Activated T-cell treated with anti-CD3 and anti-CD28 coated beads, Interleukin-2, amount 50 U/mL, for 4 hours (primary cell): Measurements from ENCODE around the gene PLXNA1. TPM values are rescaled to one million over a fixed set of nuclear protein-coding genes. Genes with fewer than 3 reads are reported as not detected.

Experiments
- ATAC-seq, 2 donors: fragments of 200-7000 bp; cut with Tn5 transposase; one replicate each; pipeline ENCODE4 v1.10.0; 2021
- DNase-seq: peaks from one replicate; pipeline ENCODE4 v3.0.0-alpha.2; 2020
- H3K27me3 Mint-ChIP-seq: one replicate; pipeline ENCODE4 v1.8.0; 2021; ENCODE audit warnings: low read depth, mixed read lengths
- H3K36me3 Mint-ChIP-seq: one replicate; pipeline ENCODE4 v1.8.0; 2022; ENCODE audit warnings: mixed read lengths; ENCODE audit not compliant: insufficient read depth
- H3K4me1 Mint-ChIP-seq: one replicate; pipeline ENCODE4 v1.8.0; 2021; ENCODE audit warnings: low read depth, mixed read lengths
- H3K4me3 Mint-ChIP-seq: one replicate; pipeline ENCODE4 v1.8.0; 2021; ENCODE audit warnings: mild to moderate bottlenecking, moderate library complexity, mixed read lengths
- H3K9me3 Mint-ChIP-seq: one replicate; pipeline ENCODE4 v1.8.0; 2021; ENCODE audit warnings: mixed read lengths
- total RNA-seq, 3 donors: library from RNA; stranded (reverse); gene quantifications; one replicate each; pipeline ENCODE4 v1.2.1, GENCODE V29; 2021

The PLXNA1 gene
- total RNA-seq, 3 donors from 2014 or later = 25.6 to 33.1 (median 28.9) TPM

DNA sequence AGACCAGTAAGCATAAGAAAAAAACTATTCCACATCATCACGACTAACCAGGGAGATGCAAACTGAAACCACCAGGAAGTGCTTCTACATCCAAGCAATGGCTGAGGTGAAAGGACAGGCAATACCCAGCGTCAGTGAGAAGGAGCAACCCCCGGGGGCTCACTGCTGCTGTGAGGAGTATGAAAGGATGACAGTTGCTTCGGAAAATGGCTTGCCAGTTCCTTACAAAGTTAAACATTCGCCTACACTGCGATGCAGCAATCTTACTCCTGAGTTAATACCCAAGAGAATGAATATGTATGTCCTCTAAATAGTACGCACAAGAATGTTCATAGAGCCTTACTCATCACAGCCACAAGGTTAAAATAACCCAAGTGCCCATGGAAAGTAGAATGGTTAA, 13.3 kb upstream of the PLXNA1 start:
- Mint-ChIP-seq H3K4me3 (no peak overlapping the region), H3K27me3 (peaks cover 14% of the 10 kb centered on the region), H3K9me3 (peaks cover 6% of the 10 kb centered on the region), H3K36me3 (peaks cover under 1% of the 10 kb centered on the region), H3K4me1 (no peaks in the 10 kb centered on the region)
- no peak for DNase-seq
- no peak for ATAC-seq

DNA sequence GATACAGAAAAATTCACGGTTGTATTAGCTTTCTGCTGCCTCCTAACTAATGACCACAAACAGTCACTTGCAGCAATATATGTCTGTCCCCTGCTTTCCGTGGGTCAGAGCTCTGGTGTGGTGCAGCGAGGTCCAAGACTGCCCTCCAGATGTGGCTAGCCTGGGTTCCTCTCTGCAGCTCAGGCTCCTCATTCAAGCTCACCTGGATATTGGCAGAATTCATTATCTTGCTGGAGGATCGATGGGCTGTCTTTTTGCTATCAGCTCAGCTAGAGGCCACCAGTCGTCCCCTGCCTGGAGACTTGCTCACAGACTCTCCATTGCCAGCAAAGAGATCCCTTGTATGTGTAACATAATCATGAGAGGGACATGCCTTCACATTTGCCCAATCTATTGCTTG, 12.8 kb upstream of the PLXNA1 start:
- Mint-ChIP-seq H3K36me3 (peaks cover 3% of the 10 kb centered on the region), H3K9me3 (peaks cover 11% of the 10 kb centered on the region), H3K4me1 (no peaks in the 10 kb centered on the region), H3K27me3 (peaks cover 17% of the 10 kb centered on the region), H3K4me3 (no peak overlapping the region)
- ATAC-seq (no peak), DNase-seq (no peak)

DNA sequence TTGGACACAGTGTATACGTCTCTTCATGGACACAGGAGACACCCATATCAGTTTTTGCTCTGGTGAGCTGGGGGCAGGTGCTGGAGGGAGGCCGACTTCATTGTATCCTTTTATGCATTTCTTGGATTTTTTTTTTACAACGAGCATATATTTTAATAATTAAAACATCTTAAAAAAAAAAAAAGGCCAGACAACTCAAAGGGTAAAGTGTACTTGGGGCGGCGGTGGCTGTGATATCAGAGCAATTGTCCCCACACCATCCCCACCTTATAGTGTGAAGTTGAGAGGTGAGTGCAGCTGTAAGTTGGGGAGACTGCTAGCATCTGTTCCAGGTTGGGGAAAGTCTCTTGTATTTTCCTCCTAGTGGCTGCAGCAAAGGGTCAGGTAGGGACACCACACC, 12.0 kb upstream of the PLXNA1 start:
- H3K36me3 Mint-ChIP-seq = peaks cover 3% of the 10 kb centered on the region
- peaks cover 14% of the 10 kb centered on the region for H3K9me3 Mint-ChIP-seq
- ATAC-seq = no peak
- H3K4me1 Mint-ChIP-seq = no peaks in the 10 kb centered on the region
- H3K27me3 Mint-ChIP-seq = peaks cover 21% of the 10 kb centered on the region
- H3K4me3 Mint-ChIP-seq = no peak overlapping the region
- DNase-seq = no peak

DNA sequence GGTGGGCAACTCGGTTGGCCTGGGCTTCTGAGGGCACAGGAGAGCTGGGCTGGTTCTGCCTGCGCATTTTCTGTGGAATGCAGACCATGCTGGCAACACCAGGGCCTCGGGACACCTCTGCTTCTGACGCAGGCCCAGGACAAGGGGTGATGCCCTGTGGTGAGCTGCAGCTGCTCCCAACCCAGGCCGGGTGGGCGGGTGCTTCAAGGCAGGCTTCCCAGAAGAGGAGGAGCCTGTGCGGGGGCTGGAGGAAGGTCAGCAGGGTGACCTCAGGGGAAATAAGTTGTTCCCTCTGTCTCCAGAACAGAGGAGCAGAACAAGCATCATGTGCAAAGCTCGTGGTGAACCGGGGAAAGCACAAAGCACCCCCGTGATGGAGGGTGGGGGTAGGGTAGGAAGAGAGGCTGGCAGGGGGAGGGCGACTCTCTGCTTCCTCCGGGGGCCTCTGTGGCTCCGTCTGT, 11.0 kb upstream of the PLXNA1 start:
- Mint-ChIP-seq H3K4me1 (no peaks in the 10 kb centered on the region), H3K36me3 (peaks cover 3% of the 10 kb centered on the region), H3K4me3 (no peak overlapping the region), H3K27me3 (peaks cover 21% of the 10 kb centered on the region), H3K9me3 (peaks cover 14% of the 10 kb centered on the region)
- ATAC-seq (no peak), DNase-seq (no peak)

DNA sequence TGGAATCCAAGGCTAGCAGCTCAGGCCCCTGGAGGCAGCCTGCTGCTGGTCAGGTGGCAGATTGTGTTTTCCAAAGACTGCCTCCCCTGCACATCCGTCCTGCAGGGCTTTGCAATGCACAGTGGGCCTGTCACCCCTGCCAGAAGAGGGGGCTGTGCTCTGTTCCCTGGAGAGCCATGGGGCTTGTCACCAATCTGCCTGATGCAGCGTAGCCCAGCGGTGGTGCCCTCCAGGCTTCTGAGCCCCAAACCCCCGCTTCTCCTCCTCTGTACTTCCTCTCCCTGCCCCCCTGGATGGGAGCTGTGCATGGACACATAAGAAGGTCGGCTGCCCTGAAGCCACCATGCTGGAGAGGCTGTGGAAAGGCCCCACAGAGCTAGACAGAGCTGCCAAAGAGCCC, 10.0 kb upstream of the PLXNA1 start:
- Mint-ChIP-seq H3K4me3 (no peak overlapping the region), H3K36me3 (peaks cover 3% of the 10 kb centered on the region), H3K4me1 (no peaks in the 10 kb centered on the region), H3K9me3 (peaks cover 14% of the 10 kb centered on the region), H3K27me3 (peaks cover 21% of the 10 kb centered on the region)
- ATAC-seq (no peak), DNase-seq (no peak)

DNA sequence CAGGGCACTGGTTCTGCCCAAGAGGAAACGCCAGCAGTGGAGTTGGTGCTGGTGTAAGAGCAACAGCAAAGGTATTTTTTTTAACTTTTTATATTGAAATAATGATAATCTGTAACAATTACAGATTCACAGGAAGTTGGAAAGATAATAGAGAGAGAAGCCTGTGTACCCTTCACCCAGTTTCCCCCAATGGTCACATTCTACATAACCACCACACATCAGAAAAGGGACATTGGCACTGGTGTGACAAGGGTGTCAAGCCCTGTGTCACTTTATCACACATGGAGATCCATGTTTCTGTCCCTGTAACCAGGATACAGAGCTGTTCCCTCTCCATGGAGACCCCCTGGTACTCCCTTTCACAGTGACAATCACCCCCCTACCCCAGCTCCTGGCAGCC, 9.1 kb upstream of the PLXNA1 start:
- no peak for ATAC-seq
- Mint-ChIP-seq H3K4me3 (no peak overlapping the region), H3K4me1 (no peaks in the 10 kb centered on the region), H3K9me3 (peaks cover 14% of the 10 kb centered on the region), H3K27me3 (peaks cover 24% of the 10 kb centered on the region), H3K36me3 (peaks cover 3% of the 10 kb centered on the region)
- DNase-seq = no peak

DNA sequence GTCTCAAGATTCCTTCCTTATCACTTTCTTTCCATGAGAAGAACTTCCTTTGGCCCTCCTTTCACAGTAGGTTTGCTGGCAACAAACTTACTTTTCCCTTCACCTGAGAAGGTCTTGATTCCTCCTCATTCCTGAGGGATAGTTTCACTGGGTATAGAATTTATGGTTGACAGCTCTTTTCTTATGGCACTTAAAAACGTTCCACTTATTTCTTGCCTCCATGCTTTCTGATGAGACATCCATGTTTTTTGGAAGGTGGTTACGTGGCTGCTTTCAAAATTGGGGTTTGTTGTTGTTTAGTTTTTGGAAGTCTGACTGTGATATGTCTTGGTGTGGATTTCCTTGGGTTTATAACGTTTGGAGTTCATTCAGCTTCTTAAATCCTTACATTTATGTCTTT, 8.2 kb upstream of the PLXNA1 start:
- Mint-ChIP-seq H3K36me3 (peaks cover 3% of the 10 kb centered on the region), H3K9me3 (peaks cover 14% of the 10 kb centered on the region), H3K4me3 (no peak overlapping the region), H3K4me1 (no peaks in the 10 kb centered on the region), H3K27me3 (peaks cover 24% of the 10 kb centered on the region)
- ATAC-seq (no peak), DNase-seq (no peak)

DNA sequence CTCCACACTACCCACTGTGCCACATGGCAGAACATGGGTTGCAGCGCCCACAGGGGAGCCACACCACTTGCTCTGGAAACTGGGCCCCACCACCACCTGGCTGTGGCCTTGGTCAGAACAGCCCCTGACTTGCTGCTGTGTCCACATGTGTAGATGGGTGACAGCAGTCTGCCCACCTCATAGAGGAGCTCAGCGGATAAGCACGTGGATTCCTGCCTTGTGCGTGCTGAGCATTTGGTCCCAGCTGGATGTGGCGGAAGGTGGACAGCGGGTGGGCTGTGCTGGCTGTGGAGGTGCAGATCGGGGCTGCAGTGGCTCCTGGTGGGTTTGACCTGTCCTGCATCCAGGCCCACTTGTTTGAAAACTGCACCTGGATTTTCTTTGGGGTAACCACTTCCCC, 6.0 kb upstream of the PLXNA1 start:
- Mint-ChIP-seq H3K4me1 (peaks cover 7% of the 10 kb centered on the region), H3K4me3 (no peak overlapping the region), H3K27me3 (peaks cover 20% of the 10 kb centered on the region), H3K9me3 (peaks cover 14% of the 10 kb centered on the region), H3K36me3 (peaks cover 3% of the 10 kb centered on the region)
- no peak for ATAC-seq
- no peak for DNase-seq

DNA sequence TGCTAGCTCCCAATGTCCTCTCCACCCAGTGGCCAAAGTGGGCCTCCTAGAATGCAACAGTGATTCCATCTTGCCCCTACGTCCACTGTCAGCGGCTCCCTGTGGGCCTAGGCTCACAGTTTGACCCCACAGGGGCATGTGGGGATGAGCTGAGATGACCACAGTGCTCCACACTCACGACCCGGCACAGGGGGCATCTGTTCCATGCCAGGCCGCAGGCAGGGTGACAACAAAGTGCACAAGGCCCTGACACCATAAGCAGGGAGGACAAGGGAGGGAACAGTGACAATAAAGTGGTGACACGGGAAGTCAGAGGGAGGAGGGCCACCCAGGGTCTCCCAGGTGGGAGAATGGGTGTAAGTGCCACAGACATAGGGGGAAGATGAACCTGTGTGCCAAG, 5.1 kb upstream of the PLXNA1 start:
- peaks cover 3% of the 10 kb centered on the region for H3K36me3 Mint-ChIP-seq
- H3K27me3 Mint-ChIP-seq = peaks cover 19% of the 10 kb centered on the region
- peaks cover 12% of the 10 kb centered on the region for H3K4me1 Mint-ChIP-seq
- DNase-seq (no peak), ATAC-seq (no peak)
- peaks cover 14% of the 10 kb centered on the region for H3K9me3 Mint-ChIP-seq
- H3K4me3 Mint-ChIP-seq = no peak overlapping the region

DNA sequence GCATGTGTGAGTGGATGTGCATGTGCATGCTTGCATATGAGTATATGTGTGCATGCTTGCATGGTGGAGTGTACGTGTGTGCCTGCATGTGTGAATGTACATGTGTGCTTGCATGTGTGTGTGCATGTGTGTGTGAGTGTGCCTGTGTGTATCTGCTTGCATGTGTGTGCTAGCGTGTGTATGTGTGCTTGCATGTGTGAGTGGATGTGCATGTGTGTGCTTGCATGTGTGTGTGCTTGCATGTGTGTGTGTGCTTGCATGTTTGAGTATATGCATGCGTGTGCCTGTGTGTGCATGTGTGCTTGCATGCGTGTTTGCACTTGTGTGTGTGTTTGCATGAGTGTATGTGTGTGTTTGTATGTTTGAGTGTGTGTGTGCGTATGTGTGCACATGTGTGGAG, 4.6 kb upstream of the PLXNA1 start:
- ATAC-seq = no peak
- Mint-ChIP-seq H3K4me3 (no peak overlapping the region), H3K36me3 (peaks cover 3% of the 10 kb centered on the region), H3K4me1 (peaks cover 12% of the 10 kb centered on the region), H3K27me3 (peaks cover 16% of the 10 kb centered on the region), H3K9me3 (peaks cover 14% of the 10 kb centered on the region)
- no peak for DNase-seq

DNA sequence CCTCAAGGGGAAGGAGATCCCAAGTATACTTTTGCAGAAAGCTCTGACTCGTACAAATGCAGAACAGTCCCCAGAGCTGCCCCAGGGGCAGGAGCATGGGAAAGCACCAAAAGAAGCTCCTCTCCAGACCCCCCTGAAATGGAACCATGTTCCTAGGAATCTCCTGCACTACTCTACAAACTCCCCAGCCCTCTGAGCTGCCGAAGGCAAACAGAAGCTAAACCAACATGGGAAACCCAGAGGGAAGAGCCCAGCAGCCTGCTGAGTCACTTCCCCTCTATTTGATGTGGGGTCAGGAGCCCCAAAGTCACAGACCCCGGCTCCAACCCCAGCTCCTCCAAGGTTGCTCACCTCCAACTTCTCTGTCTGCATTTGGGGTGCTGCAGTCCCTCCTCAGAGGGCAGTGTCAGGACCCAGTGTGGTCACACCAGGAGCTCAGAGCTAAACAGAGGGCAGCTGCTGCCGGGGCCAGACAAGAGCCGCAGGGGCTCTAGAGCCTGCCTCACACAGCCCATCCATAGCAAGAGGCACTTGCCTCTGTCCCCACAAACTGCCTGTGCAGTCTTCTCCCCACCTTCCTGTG, 3.8 kb upstream of the PLXNA1 start:
- H3K27me3 Mint-ChIP-seq = peaks cover 14% of the 10 kb centered on the region
- no peak for DNase-seq
- H3K4me1 Mint-ChIP-seq = peaks cover 12% of the 10 kb centered on the region
- H3K9me3 Mint-ChIP-seq = peaks cover 13% of the 10 kb centered on the region
- no peak overlapping the region for H3K4me3 Mint-ChIP-seq
- ATAC-seq = no peak
- H3K36me3 Mint-ChIP-seq = peaks cover 3% of the 10 kb centered on the region

DNA sequence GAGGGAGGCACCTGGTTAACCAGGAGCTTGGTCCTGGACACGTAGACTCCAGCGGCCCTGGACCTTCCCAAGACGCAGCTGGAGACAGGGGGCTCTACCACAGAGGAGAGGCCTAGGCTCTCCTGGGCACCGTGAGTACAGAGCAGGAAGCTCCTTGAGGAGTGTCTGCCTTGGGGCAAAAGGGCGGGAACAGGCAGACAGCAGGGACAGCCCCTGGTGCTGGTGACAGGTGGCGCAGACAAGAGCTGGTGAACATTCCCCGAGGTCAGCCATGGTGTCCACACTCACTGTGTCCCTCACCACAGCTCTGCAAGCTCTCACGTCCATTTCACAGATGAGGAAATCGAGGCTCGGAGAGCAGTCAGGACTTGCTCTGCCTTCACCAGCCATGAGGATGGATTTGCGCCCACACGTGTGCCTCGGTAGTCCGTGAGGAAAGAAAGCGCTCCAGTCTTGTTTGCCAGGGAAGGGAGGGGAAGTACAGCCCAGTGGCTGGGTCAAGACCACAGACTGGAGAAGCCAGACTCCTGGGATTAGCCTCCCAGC, 2.6 kb upstream of the PLXNA1 start:
- Mint-ChIP-seq H3K4me1 (peaks cover 12% of the 10 kb centered on the region), H3K9me3 (peaks cover 1% of the 10 kb centered on the region), H3K4me3 (no peak overlapping the region), H3K27me3 (peaks cover 8% of the 10 kb centered on the region), H3K36me3 (no peaks in the 10 kb centered on the region)
- DNase-seq (no peak), ATAC-seq (no peak)

DNA sequence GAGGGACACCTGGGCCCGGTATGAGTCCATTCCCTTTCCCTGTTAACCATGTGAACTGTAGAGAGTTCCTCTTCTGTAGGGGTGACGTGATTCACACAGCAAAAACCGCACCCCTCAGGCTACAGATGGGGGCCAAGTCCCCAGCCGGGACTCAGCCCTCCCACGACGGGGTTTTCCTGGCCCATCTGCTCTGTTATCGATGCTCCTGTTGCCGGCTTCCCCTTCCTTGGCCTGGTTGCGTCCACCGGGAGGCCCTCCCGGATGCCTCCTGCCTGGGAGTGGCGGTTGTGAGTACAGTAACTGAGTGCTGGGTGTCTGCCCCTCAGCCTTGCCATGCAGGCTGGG, 817 bp upstream of the PLXNA1 start:
- ATAC-seq (peak; percentile 42 to 46), DNase-seq (peak; percentile 69)
- H3K36me3 Mint-ChIP-seq = no peaks in the 10 kb centered on the region
- H3K27me3 Mint-ChIP-seq = peaks cover 7% of the 10 kb centered on the region
- no peaks in the 10 kb centered on the region for H3K9me3 Mint-ChIP-seq
- H3K4me1 Mint-ChIP-seq = peaks cover 14% of the 10 kb centered on the region
- peak overlapping the region; percentile 84 for H3K4me3 Mint-ChIP-seq

DNA sequence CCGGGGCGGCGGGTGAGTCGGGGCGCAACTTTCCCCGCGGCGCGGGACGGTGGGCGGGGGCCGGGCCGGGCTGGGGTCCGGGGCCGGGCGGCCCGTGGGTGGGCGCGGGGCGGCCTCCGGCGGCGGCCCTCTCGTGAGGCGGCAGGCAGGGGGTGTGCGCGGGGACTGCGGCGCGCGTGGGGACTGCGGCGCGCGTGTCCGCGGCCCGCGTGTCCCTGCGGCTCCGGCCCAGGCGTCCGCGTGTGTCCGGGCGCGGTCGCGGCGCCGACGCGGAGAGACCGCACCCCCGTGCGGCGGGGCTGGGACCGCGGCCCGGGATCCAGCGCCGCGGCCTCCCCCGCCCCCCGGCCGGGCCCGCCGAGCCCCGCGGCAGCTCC, 349 bp downstream of the PLXNA1 start:
- no peak for DNase-seq
- ATAC-seq = peak in 1 of 2 donors; percentile 1
- Mint-ChIP-seq H3K9me3 (no peaks in the 10 kb centered on the region), H3K4me1 (peaks cover 14% of the 10 kb centered on the region), H3K36me3 (no peaks in the 10 kb centered on the region), H3K4me3 (no peak overlapping the region), H3K27me3 (peaks cover 6% of the 10 kb centered on the region)

DNA sequence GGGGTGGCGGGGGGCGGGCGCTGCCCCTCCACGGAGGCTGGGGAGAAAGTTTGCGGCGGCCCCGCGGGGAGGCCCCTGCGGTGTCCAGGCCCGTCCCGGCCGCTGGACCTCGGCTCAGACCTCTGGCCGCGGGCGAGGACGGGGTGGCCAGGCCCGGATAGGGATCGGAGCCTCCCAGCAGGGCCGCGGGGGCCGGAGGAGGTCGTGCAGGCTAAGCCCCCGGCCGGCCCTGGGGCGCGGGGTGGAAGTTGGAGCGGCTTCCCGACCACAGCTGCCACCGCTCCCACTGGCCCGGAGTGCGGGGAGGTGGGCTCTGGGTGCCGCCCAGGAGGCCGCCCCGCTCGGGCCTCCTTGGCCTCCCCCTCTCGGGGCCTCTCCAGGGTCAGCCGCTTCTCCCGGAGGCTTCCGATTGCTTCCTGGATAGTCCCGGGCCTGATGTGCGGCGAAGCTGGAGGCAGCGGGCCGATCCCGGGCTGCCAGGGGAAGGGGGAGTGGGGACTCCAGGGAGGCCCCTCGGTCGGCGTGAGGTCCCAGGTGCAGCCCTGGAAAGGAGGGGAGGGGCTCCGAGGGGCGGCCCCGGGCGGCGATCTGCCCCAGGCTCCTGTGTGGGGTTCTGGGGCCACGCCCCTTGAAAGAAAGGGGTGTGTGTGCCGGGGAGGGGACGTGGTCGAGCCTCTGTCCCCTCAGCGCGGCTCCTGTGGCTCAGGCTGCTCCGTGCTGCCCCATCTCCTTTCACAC, 907 bp downstream of the PLXNA1 start:
- Mint-ChIP-seq H3K4me1 (peaks cover 14% of the 10 kb centered on the region), H3K36me3 (no peaks in the 10 kb centered on the region), H3K27me3 (peaks cover 2% of the 10 kb centered on the region), H3K9me3 (no peaks in the 10 kb centered on the region), H3K4me3 (peak overlapping the region; percentile 73)
- peak; percentile 27 for DNase-seq
- ATAC-seq = peak in 1 of 2 donors; percentile 9
